Measurements from ENCODE around the gene SLC17A5. TPM values are rescaled to one million over a fixed set of nuclear protein-coding genes. Genes with fewer than 3 reads are reported as not detected.

Gene SLC17A5
- total RNA-seq, 2 donors from 2014 or later, result 4.8 to 6.4 TPM

GRCh38 chr6:73679009-73679408 is 25.2 kb upstream of the SLC17A5 start:
- H3K9me3 Mint-ChIP-seq, result no peaks in the 10 kb centered on the region
- ATAC-seq (replicated peaks), result no peak
- H3K4me1 Mint-ChIP-seq, result peaks cover 4% of the 10 kb centered on the region
- no peak overlapping the region for H3K4me3 Mint-ChIP-seq
- H3K27ac Mint-ChIP-seq, result no peak overlapping the region
- H3K36me3 Mint-ChIP-seq (ENCODE audit: low read depth), result no peaks in the 10 kb centered on the region
- peaks cover 11% of the 10 kb centered on the region for H3K27me3 Mint-ChIP-seq

- no peaks in the 10 kb centered on the region for H3K36me3 Mint-ChIP-seq (ENCODE audit: low read depth)
- peaks cover 4% of the 10 kb centered on the region for H3K4me1 Mint-ChIP-seq
- no peaks in the 10 kb centered on the region for H3K9me3 Mint-ChIP-seq
- ATAC-seq (replicated peaks), result peak; percentile 85
- no peak overlapping the region for H3K27ac Mint-ChIP-seq
- H3K27me3 Mint-ChIP-seq, result peaks cover 9% of the 10 kb centered on the region
- no peak overlapping the region for H3K4me3 Mint-ChIP-seq
Measured at GRCh38 chr6:73675466-73676098, 21.8 kb upstream of the SLC17A5 start.

- ATAC-seq (replicated peaks), result no peak
- Mint-ChIP-seq H3K4me1 (peaks cover 4% of the 10 kb centered on the region), H3K27ac (no peak overlapping the region), H3K36me3 (ENCODE audit: low read depth) (no peaks in the 10 kb centered on the region), H3K4me3 (no peak overlapping the region), H3K9me3 (no peaks in the 10 kb centered on the region), H3K27me3 (peaks cover 26% of the 10 kb centered on the region)
Measured at GRCh38 chr6:73671911-73672685, 18.3 kb upstream of the SLC17A5 start.

GRCh38 chr6:73669005-73669404 is 15.2 kb upstream of the SLC17A5 start:
- Mint-ChIP-seq H3K27ac (no peak overlapping the region), H3K9me3 (no peaks in the 10 kb centered on the region), H3K27me3 (peaks cover 32% of the 10 kb centered on the region), H3K36me3 (ENCODE audit: low read depth) (no peaks in the 10 kb centered on the region), H3K4me1 (peaks cover 4% of the 10 kb centered on the region), H3K4me3 (no peak overlapping the region)
- no peak for ATAC-seq (replicated peaks)

GRCh38 chr6:73667798-73668197 is 14.0 kb upstream of the SLC17A5 start:
- H3K27ac Mint-ChIP-seq, result no peak overlapping the region
- ATAC-seq (replicated peaks), result peak; percentile 29
- H3K27me3 Mint-ChIP-seq, result peaks cover 32% of the 10 kb centered on the region

GRCh38 chr6:73666393-73666792 is 12.6 kb upstream of the SLC17A5 start:
- H3K4me1 Mint-ChIP-seq, result peaks cover 4% of the 10 kb centered on the region
- no peak for ATAC-seq (replicated peaks)
- no peak overlapping the region for H3K27ac Mint-ChIP-seq
- H3K36me3 Mint-ChIP-seq (ENCODE audit: low read depth), result no peaks in the 10 kb centered on the region
- H3K4me3 Mint-ChIP-seq, result no peak overlapping the region
- peaks cover 29% of the 10 kb centered on the region for H3K27me3 Mint-ChIP-seq
- H3K9me3 Mint-ChIP-seq, result no peaks in the 10 kb centered on the region

More at GRCh38 chr6:73667798-73668197, 14.0 kb upstream of the SLC17A5 start:
- no peak overlapping the region for H3K4me3 Mint-ChIP-seq
- no peaks in the 10 kb centered on the region for H3K9me3 Mint-ChIP-seq
- H3K36me3 Mint-ChIP-seq (ENCODE audit: low read depth), result no peaks in the 10 kb centered on the region
- H3K4me1 Mint-ChIP-seq, result peaks cover 4% of the 10 kb centered on the region

GRCh38 chr6:73665686-73666319 is 12.0 kb upstream of the SLC17A5 start:
- peaks cover 4% of the 10 kb centered on the region for H3K4me1 Mint-ChIP-seq
- peaks cover 27% of the 10 kb centered on the region for H3K27me3 Mint-ChIP-seq
- no peaks in the 10 kb centered on the region for H3K9me3 Mint-ChIP-seq
- H3K36me3 Mint-ChIP-seq (ENCODE audit: low read depth), result no peaks in the 10 kb centered on the region
- no peak overlapping the region for H3K27ac Mint-ChIP-seq
- peak; percentile 76 for ATAC-seq (replicated peaks)
- no peak overlapping the region for H3K4me3 Mint-ChIP-seq

GRCh38 chr6:73664701-73665100 is 10.9 kb upstream of the SLC17A5 start:
- Mint-ChIP-seq H3K9me3 (no peaks in the 10 kb centered on the region), H3K4me3 (no peak overlapping the region), H3K27me3 (peaks cover 16% of the 10 kb centered on the region), H3K36me3 (ENCODE audit: low read depth) (no peaks in the 10 kb centered on the region), H3K4me1 (peaks cover 4% of the 10 kb centered on the region), H3K27ac (no peak overlapping the region)
- no peak for ATAC-seq (replicated peaks)

- Mint-ChIP-seq H3K4me3 (no peak overlapping the region), H3K27ac (no peak overlapping the region), H3K27me3 (no peaks in the 10 kb centered on the region), H3K36me3 (ENCODE audit: low read depth) (no peaks in the 10 kb centered on the region), H3K9me3 (no peaks in the 10 kb centered on the region), H3K4me1 (peaks cover 6% of the 10 kb centered on the region)
- ATAC-seq (replicated peaks), result no peak
Measured at GRCh38 chr6:73657201-73657600, 3.4 kb upstream of the SLC17A5 start.

- H3K9me3 Mint-ChIP-seq, result no peaks in the 10 kb centered on the region
- H3K36me3 Mint-ChIP-seq (ENCODE audit: low read depth), result no peaks in the 10 kb centered on the region
- ATAC-seq (replicated peaks), result no peak
- peaks cover 6% of the 10 kb centered on the region for H3K4me1 Mint-ChIP-seq
- H3K4me3 Mint-ChIP-seq, result no peak overlapping the region
- no peak overlapping the region for H3K27ac Mint-ChIP-seq
- no peaks in the 10 kb centered on the region for H3K27me3 Mint-ChIP-seq
Measured at GRCh38 chr6:73656531-73657145, 2.8 kb upstream of the SLC17A5 start.

GRCh38 chr6:73655341-73655917 is 1.6 kb upstream of the SLC17A5 start:
- H3K27ac Mint-ChIP-seq, result no peak overlapping the region
- no peaks in the 10 kb centered on the region for H3K36me3 Mint-ChIP-seq (ENCODE audit: low read depth)
- no peaks in the 10 kb centered on the region for H3K9me3 Mint-ChIP-seq
- H3K4me1 Mint-ChIP-seq, result peaks cover 6% of the 10 kb centered on the region
- no peak for ATAC-seq (replicated peaks)
- peak overlapping the region; percentile 83 for H3K4me3 Mint-ChIP-seq
- no peaks in the 10 kb centered on the region for H3K27me3 Mint-ChIP-seq

GRCh38 chr6:73652637-73653570 is 888 bp downstream of the SLC17A5 start:
- H3K4me1 Mint-ChIP-seq, result peaks cover 6% of the 10 kb centered on the region
- peak overlapping the region; percentile 79 for H3K27ac Mint-ChIP-seq
- no peaks in the 10 kb centered on the region for H3K9me3 Mint-ChIP-seq
- H3K4me3 Mint-ChIP-seq, result peak overlapping the region; percentile 83
- peak; percentile 67 for ATAC-seq (replicated peaks)
- H3K36me3 Mint-ChIP-seq (ENCODE audit: low read depth), result peaks cover 15% of the 10 kb centered on the region
- H3K27me3 Mint-ChIP-seq, result no peaks in the 10 kb centered on the region

- Mint-ChIP-seq H3K9me3 (no peaks in the 10 kb centered on the region), H3K27me3 (no peaks in the 10 kb centered on the region), H3K4me3 (no peak overlapping the region), H3K27ac (peak overlapping the region; percentile 4), H3K36me3 (ENCODE audit: low read depth) (peaks cover 15% of the 10 kb centered on the region), H3K4me1 (peaks cover 8% of the 10 kb centered on the region)
- ATAC-seq (replicated peaks), result no peak
Measured at GRCh38 chr6:73649783-73650182, 4.0 kb downstream of the SLC17A5 start.
